Stimulated activated CD8-positive, alpha-beta memory T cell treated with anti-CD3 and anti-CD28 coated beads, Interleukin-15, amount 100 ng/mL, for 1 hour (primary cell): ENCODE results near the gene DNAJA2.
A peak's percentile ranks its signal among the peaks of the same experiment; 100 is the strongest.

ENCODE experiments used
- DNase-seq: peaks from one replicate; pipeline ENCODE4 v3.0.0-alpha.2; 2020; ENCODE audit warnings: low read depth

The DNAJA2 gene

DNA sequence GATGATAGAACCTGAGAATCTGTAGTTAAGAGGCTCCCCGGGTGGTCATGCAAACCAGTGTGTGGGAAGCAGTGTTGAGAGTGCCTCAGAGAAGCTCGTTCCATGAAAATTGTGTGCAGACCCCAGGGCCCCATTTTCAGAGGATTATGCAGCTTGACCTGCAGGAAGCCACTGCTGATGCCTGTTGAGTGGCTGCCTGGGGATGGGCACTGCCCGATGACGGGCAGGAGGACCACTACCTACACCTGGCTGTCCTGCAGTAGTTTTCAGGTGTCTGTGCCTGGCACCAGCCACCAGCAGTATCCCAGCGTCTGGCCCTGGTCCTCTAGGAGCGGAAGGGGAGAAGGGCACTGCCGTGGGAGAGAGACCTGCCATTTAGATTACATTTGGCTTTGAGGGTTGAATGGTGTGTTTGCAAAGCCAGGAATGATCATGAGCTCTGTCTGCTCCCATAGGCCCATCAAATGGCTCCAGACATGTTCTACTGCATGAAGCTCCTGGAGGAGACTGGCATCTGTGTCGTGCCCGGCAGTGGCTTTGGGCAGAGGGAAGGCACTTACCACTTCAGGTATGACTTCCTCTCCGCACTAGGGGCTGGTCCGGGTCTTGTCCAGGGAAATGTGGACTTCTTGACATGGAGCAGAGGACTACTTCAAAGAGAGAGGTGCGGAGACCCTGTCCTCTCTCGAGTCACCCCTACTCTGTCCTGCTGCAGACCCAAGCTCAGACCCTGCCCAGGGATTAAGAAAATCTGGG, 46.8 kb downstream of the DNAJA2 start:
- DNase-seq, result no peak

- no peak for DNase-seq
These were observed 49.1 kb downstream of the DNAJA2 start for GRCh38 chr16:46924402-46924801.

- no peak for DNase-seq
These were observed 49.8 kb downstream of the DNAJA2 start for GRCh38 chr16:46923513-46924295.

GRCh38 chr16:46922239-46922638, 51.2 kb downstream of the DNAJA2 start:
- no peak for DNase-seq

DNA sequence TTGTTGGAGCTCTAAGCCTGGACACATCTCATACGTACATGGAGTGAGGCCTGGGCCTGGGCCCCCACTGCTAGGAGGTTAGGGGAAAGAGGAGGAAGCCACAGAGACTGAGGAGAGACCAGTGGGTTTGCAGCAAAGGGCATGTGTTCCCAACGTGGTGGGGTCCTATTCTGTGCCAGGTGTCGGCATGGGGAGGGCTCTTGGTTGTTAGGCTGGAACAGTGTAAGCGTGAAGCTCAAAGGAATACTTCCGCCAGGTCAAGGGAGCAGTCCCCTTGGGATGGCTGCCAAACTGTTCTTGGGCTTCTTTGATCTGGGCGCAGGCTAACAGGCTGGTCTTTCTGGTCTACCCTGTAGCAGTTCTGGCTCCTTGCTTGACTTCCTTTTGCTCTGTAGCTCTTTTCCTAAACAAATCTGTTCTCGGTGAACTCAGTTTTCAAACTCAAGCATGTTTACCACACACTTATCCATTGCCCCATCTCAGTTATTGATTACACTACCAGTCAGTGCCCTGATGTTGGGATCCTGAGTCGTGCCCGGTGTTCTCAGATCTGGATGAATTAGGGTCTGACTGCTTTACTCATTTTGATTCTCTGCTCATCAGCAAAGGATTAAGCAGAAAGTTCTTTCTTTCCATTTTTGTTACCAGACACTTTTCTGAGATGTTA, 52.9 kb downstream of the DNAJA2 start:
- no peak for DNase-seq

- no peak for DNase-seq
These were observed 54.3 kb downstream of the DNAJA2 start for GRCh38 chr16:46918905-46919792.

- DNase-seq, result no peak
These were observed 55.1 kb downstream of the DNAJA2 start for GRCh38 chr16:46918400-46918799.

GRCh38 chr16:46916980-46917379, 56.5 kb downstream of the DNAJA2 start:
- no peak for DNase-seq

- no peak for DNase-seq
These were observed 57.9 kb downstream of the DNAJA2 start for GRCh38 chr16:46915483-46916025.

DNA sequence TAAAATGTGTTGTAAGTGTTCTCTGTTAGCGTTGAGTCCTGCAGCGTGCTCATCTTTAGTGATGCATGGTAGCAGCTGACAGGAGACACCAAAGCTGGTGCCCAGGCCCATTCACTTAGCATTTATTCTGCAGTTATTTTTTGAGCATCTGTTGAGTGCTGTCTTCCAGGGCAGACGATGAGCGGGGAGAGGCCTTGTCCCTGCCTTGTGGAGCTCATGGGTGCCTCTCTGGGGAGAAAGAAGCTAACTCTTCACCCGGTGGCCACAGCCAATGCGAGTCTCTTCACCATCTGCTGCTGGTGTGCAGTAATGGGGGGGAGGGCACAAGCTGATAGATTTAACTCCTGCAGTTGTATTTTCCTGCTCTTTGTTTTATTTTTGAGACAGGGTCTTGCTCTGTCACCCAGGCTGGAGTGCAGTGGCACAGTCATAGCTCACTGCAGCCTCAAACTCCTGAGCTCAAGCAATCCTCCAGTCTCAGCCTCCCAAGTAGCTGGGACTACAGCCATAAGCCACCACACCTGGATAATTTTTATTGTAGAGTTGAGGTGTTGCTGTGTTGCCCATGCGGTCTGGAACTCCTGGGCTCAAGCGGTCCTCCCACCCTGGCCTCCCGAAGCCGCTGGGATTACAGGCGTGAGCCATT, 58.8 kb downstream of the DNAJA2 start:
- no peak for DNase-seq

DNA sequence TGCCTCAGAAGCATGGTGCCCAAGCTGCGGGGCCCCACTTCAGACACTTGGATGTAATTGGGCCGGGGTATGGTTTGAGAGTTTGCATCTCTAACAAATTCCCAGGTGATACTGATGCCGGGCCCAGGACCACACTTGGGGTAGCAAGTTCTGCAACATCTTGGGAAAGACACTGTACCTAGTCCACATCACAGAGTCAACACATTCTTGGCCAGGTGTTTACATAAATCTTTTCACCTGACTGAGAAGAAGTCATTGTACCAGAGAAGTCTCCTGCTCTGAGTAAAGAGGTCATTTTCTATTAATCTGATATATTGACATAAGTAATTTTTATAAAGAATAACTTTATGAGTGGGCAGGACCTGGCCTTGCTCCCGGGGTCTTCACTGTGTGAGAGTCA, 61.8 kb downstream of the DNAJA2 start:
- DNase-seq, result no peak

GRCh38 chr16:46911038-46911437, 62.4 kb downstream of the DNAJA2 start:
- no peak for DNase-seq

- DNase-seq, result peak; percentile 33
These were observed 64.7 kb downstream of the DNAJA2 start for GRCh38 chr16:46908540-46909372.

- DNase-seq, result no peak
These were observed 66.3 kb downstream of the DNAJA2 start for GRCh38 chr16:46907061-46907774.

DNA sequence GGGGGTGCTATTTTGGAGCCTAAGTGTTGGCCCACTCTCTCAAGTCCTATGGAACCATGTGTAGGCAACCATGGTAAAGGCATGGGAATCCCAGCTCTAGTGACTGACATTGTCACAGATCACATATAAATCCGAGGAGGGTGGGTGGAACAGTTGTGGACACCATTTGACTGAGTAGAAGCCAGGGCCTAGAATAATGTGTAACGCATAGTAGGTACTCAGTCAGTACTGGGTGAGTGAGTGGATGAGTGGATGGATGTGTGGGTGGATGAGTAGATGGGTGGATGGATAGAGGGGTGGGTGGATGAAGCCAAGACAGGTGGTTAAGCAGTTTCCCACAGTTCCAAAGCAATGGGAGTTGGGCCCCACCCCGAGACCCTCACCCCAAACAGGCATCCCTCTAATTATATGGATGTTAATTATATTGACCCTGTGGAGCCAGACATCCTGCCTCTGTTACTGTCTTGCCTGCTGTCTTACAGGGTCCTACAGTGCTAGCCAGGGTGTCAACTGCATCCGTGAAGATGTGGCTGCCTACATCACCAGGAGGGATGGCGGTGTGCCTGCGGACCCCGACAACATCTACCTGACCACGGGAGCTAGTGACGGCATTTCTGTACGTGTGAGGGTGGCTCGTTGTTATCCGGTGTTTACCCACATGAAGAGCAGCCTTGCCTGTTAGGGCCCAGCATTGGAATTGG, 67.0 kb downstream of the DNAJA2 start:
- no peak for DNase-seq
